ENCODE measurements around the gene ARHGAP15. TPM values are rescaled to one million over a fixed set of nuclear protein-coding genes. Genes with fewer than 3 reads are reported as not detected.
A peak's percentile ranks its signal among the peaks of the same experiment; 100 is the strongest.

The ARHGAP15 gene
- total RNA-seq, 1 donor from 2014 or later = 0.51 TPM

- DNase-seq (ENCODE audit: low spot score in 2 of 2, unreplicated experiment in 2 of 2) = no peak
- Mint-ChIP-seq H3K9me3 (peaks cover 14% of the 10 kb centered on the region), H3K27me3 (ENCODE audit: low read depth) (no peaks in the 10 kb centered on the region), H3K4me1 (no peaks in the 10 kb centered on the region), H3K36me3 (peaks cover 7% of the 10 kb centered on the region), H3K27ac (no peak overlapping the region), H3K4me3 (no peak overlapping the region)
- no peak for TF ChIP-seq CTCF (IDR thresholded peaks at IDR 0.05; ENCODE audit: unreplicated experiment)
Measured at GRCh38 chr2:143652692-143653091, 523.5 kb downstream of the ARHGAP15 start.

GRCh38 chr2:143668234-143668633 is 539.0 kb downstream of the ARHGAP15 start:
- Mint-ChIP-seq H3K9me3 (peaks cover 7% of the 10 kb centered on the region), H3K4me1 (peaks cover 5% of the 10 kb centered on the region)
- no peak for TF ChIP-seq CTCF (IDR thresholded peaks at IDR 0.05; ENCODE audit: unreplicated experiment)

GRCh38 chr2:143674051-143674450 is 544.8 kb downstream of the ARHGAP15 start:
- H3K4me3 Mint-ChIP-seq = no peak overlapping the region
- no peak for DNase-seq (ENCODE audit: low spot score in 2 of 2, unreplicated experiment in 2 of 2)
- no peak overlapping the region for H3K27ac Mint-ChIP-seq
- H3K36me3 Mint-ChIP-seq = peaks cover 5% of the 10 kb centered on the region
- no peaks in the 10 kb centered on the region for H3K27me3 Mint-ChIP-seq (ENCODE audit: low read depth)
- no peak for TF ChIP-seq CTCF (IDR thresholded peaks at IDR 0.05; ENCODE audit: unreplicated experiment)
- peaks cover 9% of the 10 kb centered on the region for H3K4me1 Mint-ChIP-seq
- H3K9me3 Mint-ChIP-seq = peaks cover 15% of the 10 kb centered on the region

More at GRCh38 chr2:143668234-143668633, 539.0 kb downstream of the ARHGAP15 start:
- Mint-ChIP-seq H3K27me3 (ENCODE audit: low read depth) (no peaks in the 10 kb centered on the region), H3K4me3 (no peak overlapping the region), H3K27ac (no peak overlapping the region), H3K36me3 (peaks cover 4% of the 10 kb centered on the region)
- no peak for DNase-seq (ENCODE audit: low spot score in 2 of 2, unreplicated experiment in 2 of 2)

- H3K9me3 Mint-ChIP-seq = peaks cover 15% of the 10 kb centered on the region
- no peak for TF ChIP-seq CTCF (IDR thresholded peaks at IDR 0.05; ENCODE audit: unreplicated experiment)
- peaks cover 17% of the 10 kb centered on the region for H3K4me1 Mint-ChIP-seq
- H3K27ac Mint-ChIP-seq = no peak overlapping the region
- no peak for DNase-seq (ENCODE audit: low spot score in 2 of 2, unreplicated experiment in 2 of 2)
- no peaks in the 10 kb centered on the region for H3K27me3 Mint-ChIP-seq (ENCODE audit: low read depth)
- H3K4me3 Mint-ChIP-seq = no peak overlapping the region
- H3K36me3 Mint-ChIP-seq = peaks cover 5% of the 10 kb centered on the region
Measured at GRCh38 chr2:143675021-143675420, 545.8 kb downstream of the ARHGAP15 start.

- Mint-ChIP-seq H3K4me1 (peaks cover 57% of the 10 kb centered on the region), H3K36me3 (peaks cover 5% of the 10 kb centered on the region), H3K27me3 (ENCODE audit: low read depth) (no peaks in the 10 kb centered on the region), H3K9me3 (peaks cover 7% of the 10 kb centered on the region), H3K4me3 (no peak overlapping the region), H3K27ac (peak overlapping the region; percentile 1)
- no peak for DNase-seq (ENCODE audit: low spot score in 2 of 2, unreplicated experiment in 2 of 2)
- no peak for TF ChIP-seq CTCF (IDR thresholded peaks at IDR 0.05; ENCODE audit: unreplicated experiment)
Measured at GRCh38 chr2:143679617-143680016, 550.4 kb downstream of the ARHGAP15 start.

- no peak for DNase-seq (ENCODE audit: low spot score in 2 of 2, unreplicated experiment in 2 of 2)
- H3K36me3 Mint-ChIP-seq = no peaks in the 10 kb centered on the region
- H3K4me1 Mint-ChIP-seq = peaks cover 66% of the 10 kb centered on the region
- no peak overlapping the region for H3K4me3 Mint-ChIP-seq
- H3K27me3 Mint-ChIP-seq (ENCODE audit: low read depth) = no peaks in the 10 kb centered on the region
- H3K27ac Mint-ChIP-seq = no peak overlapping the region
- TF ChIP-seq CTCF (IDR thresholded peaks at IDR 0.05; ENCODE audit: unreplicated experiment) = no peak
- no peaks in the 10 kb centered on the region for H3K9me3 Mint-ChIP-seq
Measured at GRCh38 chr2:143680885-143681405, 551.7 kb downstream of the ARHGAP15 start.

Measured in mesothelial cell of epicardium (in vitro differentiated cells).